OCI-LY7 (cell line): ENCODE measurements around the gene PACSIN2. TPM values are rescaled to one million over a fixed set of nuclear protein-coding genes. Genes with fewer than 3 reads are reported as not detected.

Experiments used
- BruUV-seq: library from RNA; stranded (reverse); fragments of 400-500 nt; replicated peaks from 2 replicates; lab custom pipeline; 2021; lab: Mats Ljungman, UMichigan
- CTCF ChIA-PET: fragments of 300-600 bp; sonication (Branson Sonifier 250); formaldehyde crosslinking; loops from one replicate; lab custom pipeline; 2022; ENCODE audit warnings: antibody characterized with exemption; ENCODE audit not compliant: unreplicated experiment; lab: Charles Lee
- POLR2A ChIA-PET: fragments of 300-600 bp; sonication (Branson Sonifier 250); formaldehyde crosslinking; loops from one replicate; lab custom pipeline; 2022; ENCODE audit warnings: antibody characterized with exemption; lab: Charles Lee
- DNase-seq: peaks from one replicate; pipeline ENCODE4 v3.0.0-alpha.2; 2015; ENCODE audit warnings: low spot score
- H2AFZ ChIP-seq: fragments of 200-600 bp; sonication (generic), shearing (Covaris generic); 2 replicates; pipeline ENCODE4 v1.6.1; 2014; ENCODE audit warnings: mild to moderate bottlenecking, antibody characterized with exemption, low read length, moderate library complexity
- H3K27ac ChIP-seq: fragments of 200-600 bp; sonication (generic); 2 replicates; pipeline ENCODE4 v1.5.1; 2014; ENCODE audit warnings: mixed run types, low read depth, mild to moderate bottlenecking, moderate library complexity, low read length, inconsistent platforms; ENCODE audit not compliant: poor library complexity, severe bottlenecking
- H3K36me3 ChIP-seq: fragments of 200-600 bp; sonication (generic); 2 replicates; pipeline ENCODE4 v1.6.1; 2014; ENCODE audit warnings: mild to moderate bottlenecking, antibody characterized with exemption, low read length, moderate library complexity, mixed read lengths; ENCODE audit not compliant: insufficient read depth
- H3K4me1 ChIP-seq: fragments of 200-600 bp; sonication (generic); 2 replicates; pipeline ENCODE4 v1.5.1; 2014; ENCODE audit warnings: mild to moderate bottlenecking, low read length; ENCODE audit not compliant: insufficient read depth, poor library complexity, severe bottlenecking
- H3K4me2 ChIP-seq: fragments of 200-600 bp; sonication (generic); 2 replicates; pipeline ENCODE4 v1.6.1; 2014; ENCODE audit warnings: mild to moderate bottlenecking, low read length
- H3K4me3 ChIP-seq: fragments of 200-600 bp; sonication (generic); 2 replicates; pipeline ENCODE4 v1.5.1; 2014; ENCODE audit warnings: mild to moderate bottlenecking, low read depth, low read length; ENCODE audit not compliant: poor library complexity, severe bottlenecking
- H3K79me2 ChIP-seq: fragments of 200-600 bp; sonication (generic); 2 replicates; pipeline ENCODE4 v1.6.1; 2016; ENCODE audit warnings: low read depth, mild to moderate bottlenecking, low read length, moderate library complexity, mixed read lengths; ENCODE audit not compliant: insufficient read depth
- H3K9me2 ChIP-seq: fragments of 200-600 bp; sonication (generic); 2 replicates; pipeline ENCODE4 v1.6.1; 2016; ENCODE audit warnings: mild to moderate bottlenecking, low read length, mixed read lengths; ENCODE audit not compliant: insufficient read depth
- H3K9me3 ChIP-seq: fragments of 200-600 bp; sonication (generic); 2 replicates; pipeline ENCODE4 v1.6.1; 2014; ENCODE audit warnings: mild to moderate bottlenecking, mixed run types, low read length, mixed read lengths
- H4K20me1 ChIP-seq: fragments of 200-600 bp; sonication (generic); 2 replicates; pipeline ENCODE4 v1.6.1; 2014; ENCODE audit warnings: mild to moderate bottlenecking, antibody characterized with exemption, low read length, moderate library complexity, mixed read lengths; ENCODE audit not compliant: insufficient read depth
- EZH2phosphoT487 ChIP-seq: fragments of 200-600 bp; sonication (generic); IDR thresholded peaks from 2 replicates; pipeline ENCODE4 v1.6.1; 2018; ENCODE audit warnings: low read depth, borderline replicate concordance, mild to moderate bottlenecking, mixed run types, antibody characterized with exemption, low read length, moderate library complexity, mixed read lengths
- intact Hi-C: fragments of 100-400 bp; cut with micrococcal nuclease; formaldehyde crosslinking; loops from one replicate; pipeline ENCODE4 v1.10.0; 2022; ENCODE audit not compliant: unreplicated experiment
- total RNA-seq, 2 experiments: library from RNA; depleted of rRNA in 1 of 2; stranded (reverse); fragments of >200 nt in 1 of 2; shearing (Covaris generic) in 1 of 2; gene quantifications; 2 replicates each; pipeline ENCODE4 v1.2.3, GENCODE V29; 2014 to 2022
- TF ChIP-seq, protein P1 (sequence below): fragments of 200-600 bp; sonication (generic); conservative IDR thresholded peaks from 2 replicates; pipeline ENCODE4 v1.5.1; 2014; ENCODE audit warnings: mild to moderate bottlenecking, antibody characterized with exemption, low read length, moderate library complexity, mixed read lengths

PACSIN2 gene
- total RNA-seq, 2 experiments from 2014 or later, result 25.4 to 41.7 TPM

DNA sequence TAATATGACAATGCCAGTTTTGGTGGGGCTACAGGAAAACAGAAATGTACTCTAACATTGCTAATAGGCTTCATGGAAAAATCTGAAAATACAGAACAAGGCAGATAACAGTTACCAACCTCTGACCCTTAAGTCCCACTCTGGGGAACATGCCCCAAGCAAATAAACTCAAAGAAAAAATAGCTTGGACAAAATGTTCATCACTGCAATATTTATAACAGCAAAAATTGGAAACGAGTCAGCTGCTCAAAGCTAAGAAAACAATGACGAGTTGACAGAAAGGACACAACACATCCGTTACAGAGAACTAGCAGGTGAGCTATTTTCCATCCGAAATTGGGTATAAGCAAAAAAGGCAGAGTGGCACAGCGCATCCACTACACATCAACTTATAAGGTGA, 70.5 kb downstream of the PACSIN2 start:
- no peak overlapping the region for H3K4me3 ChIP-seq
- no peaks in the 10 kb centered on the region for H3K79me2 ChIP-seq
- no peak for DNase-seq
- no peaks in the 10 kb centered on the region for H3K4me1 ChIP-seq
- BruUV-seq, result no TSS peak
- CTCF ChIA-PET, result no interaction called here
- no peak overlapping the region for H3K4me2 ChIP-seq
- no peaks in the 10 kb centered on the region for H3K9me2 ChIP-seq
- no peaks in the 10 kb centered on the region for H4K20me1 ChIP-seq
- no peaks in the 10 kb centered on the region for H3K9me3 ChIP-seq
- intact Hi-C loops, result no loop called here
- H3K36me3 ChIP-seq, result 0 out of 2 replicates have a peak, but pooled peaks cover 6% of the 10 kb centered on the region
- no peak for TF ChIP-seq EZH2phosphoT487
- TF ChIP-seq, protein P1, sequence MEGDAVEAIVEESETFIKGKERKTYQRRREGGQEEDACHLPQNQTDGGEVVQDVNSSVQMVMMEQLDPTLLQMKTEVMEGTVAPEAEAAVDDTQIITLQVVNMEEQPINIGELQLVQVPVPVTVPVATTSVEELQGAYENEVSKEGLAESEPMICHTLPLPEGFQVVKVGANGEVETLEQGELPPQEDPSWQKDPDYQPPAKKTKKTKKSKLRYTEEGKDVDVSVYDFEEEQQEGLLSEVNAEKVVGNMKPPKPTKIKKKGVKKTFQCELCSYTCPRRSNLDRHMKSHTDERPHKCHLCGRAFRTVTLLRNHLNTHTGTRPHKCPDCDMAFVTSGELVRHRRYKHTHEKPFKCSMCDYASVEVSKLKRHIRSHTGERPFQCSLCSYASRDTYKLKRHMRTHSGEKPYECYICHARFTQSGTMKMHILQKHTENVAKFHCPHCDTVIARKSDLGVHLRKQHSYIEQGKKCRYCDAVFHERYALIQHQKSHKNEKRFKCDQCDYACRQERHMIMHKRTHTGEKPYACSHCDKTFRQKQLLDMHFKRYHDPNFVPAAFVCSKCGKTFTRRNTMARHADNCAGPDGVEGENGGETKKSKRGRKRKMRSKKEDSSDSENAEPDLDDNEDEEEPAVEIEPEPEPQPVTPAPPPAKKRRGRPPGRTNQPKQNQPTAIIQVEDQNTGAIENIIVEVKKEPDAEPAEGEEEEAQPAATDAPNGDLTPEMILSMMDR, result no peak
- H3K27ac ChIP-seq, result no peak overlapping the region
- POLR2A ChIA-PET, result no interaction called here
- H2AFZ ChIP-seq, result no peak overlapping the region

DNA sequence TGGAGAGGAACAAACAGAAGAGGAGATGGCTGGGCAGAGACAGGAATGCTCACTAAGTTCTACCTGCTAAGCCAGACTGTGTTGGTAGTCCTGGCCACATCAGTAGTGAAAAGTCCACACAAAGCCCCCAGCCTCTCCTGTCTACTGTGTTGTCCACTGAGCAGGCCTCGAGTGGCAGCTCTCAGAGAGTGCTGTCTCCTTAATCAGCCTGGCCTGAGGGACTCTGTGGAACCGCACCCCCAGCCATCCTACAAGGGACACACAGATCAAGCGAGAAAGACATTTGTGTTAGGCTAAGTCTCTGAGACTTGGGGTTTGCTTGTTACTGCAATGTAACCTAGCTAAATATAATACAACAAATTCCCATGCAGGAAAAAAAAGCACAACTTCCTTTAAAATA, 71.0 kb downstream of the PACSIN2 start:
- POLR2A ChIA-PET, result no interaction called here
- Histone ChIP-seq H3K9me3 (no peaks in the 10 kb centered on the region), H3K4me3 (no peak overlapping the region), H3K27ac (no peak overlapping the region), H3K4me2 (no peak overlapping the region), H3K4me1 (no peaks in the 10 kb centered on the region), H3K36me3 (0 out of 2 replicates have a peak, but pooled peaks cover 6% of the 10 kb centered on the region), H3K79me2 (no peaks in the 10 kb centered on the region), H3K9me2 (no peaks in the 10 kb centered on the region), H4K20me1 (no peaks in the 10 kb centered on the region), H2AFZ (no peak overlapping the region)
- CTCF ChIA-PET, result no interaction called here
- DNase-seq, result no peak
- TF ChIP-seq, protein P1, result no peak
- no peak for TF ChIP-seq EZH2phosphoT487
- BruUV-seq, result no TSS peak
- intact Hi-C loops, result no loop called here

DNA sequence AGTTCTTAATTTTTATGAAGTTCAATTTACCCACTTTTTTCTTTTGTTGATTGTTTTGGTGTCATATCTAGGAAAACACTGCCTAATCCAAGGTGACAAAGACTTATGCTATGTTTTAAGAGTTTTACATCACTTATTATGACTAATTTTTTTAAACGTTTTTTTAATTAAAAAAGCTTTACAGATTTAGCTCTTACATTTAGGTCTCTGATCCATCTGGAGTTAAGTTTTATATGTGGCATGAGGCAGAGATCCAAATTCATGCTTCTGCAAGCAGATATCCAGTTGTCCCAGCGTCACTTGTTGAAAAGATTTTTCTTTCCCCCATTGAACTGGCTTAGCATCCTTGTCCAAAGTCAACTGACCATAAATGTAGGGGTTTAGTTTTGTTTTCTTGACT, 72.6 kb downstream of the PACSIN2 start:
- H4K20me1 ChIP-seq, result no peaks in the 10 kb centered on the region
- ChIA-PET CTCF (no interaction called here), POLR2A (no interaction called here)
- no peak overlapping the region for H3K4me2 ChIP-seq
- no peak for DNase-seq
- H3K9me3 ChIP-seq, result no peaks in the 10 kb centered on the region
- H3K9me2 ChIP-seq, result no peaks in the 10 kb centered on the region
- TF ChIP-seq, protein P1, result no peak
- no peaks in the 10 kb centered on the region for H3K79me2 ChIP-seq
- H3K4me3 ChIP-seq, result no peak overlapping the region
- H3K36me3 ChIP-seq, result 0 out of 2 replicates have a peak, but pooled peaks cover 6% of the 10 kb centered on the region
- no peak overlapping the region for H2AFZ ChIP-seq
- BruUV-seq, result no TSS peak
- peaks cover 4% of the 10 kb centered on the region for H3K4me1 ChIP-seq
- H3K27ac ChIP-seq, result no peak overlapping the region
- intact Hi-C loops, result no loop called here
